Esophagus muscularis mucosa (tissue), 4 donors: ENCODE measurements around the gene ARSG.

Experiments
- CTCF ChIP-seq, 3 experiments: fragments of 200-600 bp in 2 of 3; fragments of 450-650 bp in 1 of 3; sonication (generic) in 2 of 3; IDR thresholded peaks; one replicate each; pipeline ENCODE4 v1.5.1; 2017 to 2019; ENCODE audit warnings: antibody characterized with exemption in 3 of 3, mild to moderate bottlenecking in 2 of 3, moderate library complexity in 1 of 3
- EP300 ChIP-seq: sonication (generic); formaldehyde crosslinking; IDR thresholded peaks from one replicate; pipeline ENCODE4 v1.6.1; 2017; ENCODE audit warnings: antibody characterized with exemption
- POLR2A ChIP-seq: fragments of 450-650 bp; IDR thresholded peaks from one replicate; pipeline ENCODE4 v1.6.1; 2017; ENCODE audit warnings: antibody characterized with exemption, moderate library complexity, mild to moderate bottlenecking, low read depth
- POLR2AphosphoS5 ChIP-seq, 2 donors: sonication (generic); formaldehyde crosslinking; IDR thresholded peaks; one replicate each; pipeline ENCODE4 v1.6.1; 2017; ENCODE audit warnings: antibody characterized with exemption in 2 of 2

- TF ChIP-seq CTCF (IDR thresholded peaks at IDR 0.05) (no peak), EP300 (no peak), POLR2A (no peak), POLR2AphosphoS5 (IDR thresholded peaks at IDR 0.05) (no peak)
These were observed 7.3 kb downstream of the ARSG start for GRCh38 chr17:68298601-68299000.
